ENCODE data around the gene CCT5. TPM values are rescaled to one million over a fixed set of nuclear protein-coding genes. Genes with fewer than 3 reads are reported as not detected.
"Not testable (repeated sequence)": the region's sequence is repeated elsewhere in the genome, so short reads cannot be mapped to it uniquely, and the experiment has no call there.

Gene CCT5
- total RNA-seq, 2 donors from 2014 or later, result 179 to 218 TPM

- DNase-seq (no peak), ATAC-seq (replicated peaks in 1 of 2) (no peak)
- H3K27me3 Mint-ChIP-seq (ENCODE audit: low read depth), result peaks cover 24% of the 10 kb centered on the region
- H3K4me1 Mint-ChIP-seq (ENCODE audit: low read depth), result peaks cover 12% of the 10 kb centered on the region
- no peaks in the 10 kb centered on the region for H3K36me3 Mint-ChIP-seq (ENCODE audit: insufficient read depth in 2 of 2)
- no peak overlapping the region for H3K4me3 Mint-ChIP-seq
- H3K27ac Mint-ChIP-seq, result no peak overlapping the region
- H3K9me3 Mint-ChIP-seq, result peaks cover 0 to 3% of the 10 kb centered on the region in 2 donors
Observed at GRCh38 chr5:10272053-10272874, 22.2 kb downstream of the CCT5 start.

DNA sequence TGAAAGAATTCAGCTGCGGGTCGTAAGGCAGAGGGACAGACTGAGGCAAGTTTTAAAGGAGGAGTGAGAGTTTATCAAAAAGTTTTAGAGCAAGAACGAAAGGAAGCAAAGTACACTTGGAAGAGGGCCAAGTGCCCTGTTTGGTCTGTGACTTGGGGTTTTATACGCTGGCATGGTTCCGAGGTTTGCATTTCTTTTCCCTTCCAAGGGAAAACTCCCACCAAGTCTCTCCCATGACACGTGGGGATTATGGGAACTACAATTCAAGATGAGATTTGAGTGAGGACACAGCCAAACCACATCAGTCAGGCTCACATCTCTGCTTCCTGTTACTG is 22.8 kb downstream of the CCT5 start:
- H3K9me3 Mint-ChIP-seq; H3K36me3 Mint-ChIP-seq (ENCODE audit: insufficient read depth in 2 of 2); H3K27ac Mint-ChIP-seq; H3K4me1 Mint-ChIP-seq (ENCODE audit: low read depth); ATAC-seq (replicated peaks in 1 of 2); H3K4me3 Mint-ChIP-seq; DNase-seq: not testable (repeated sequence)
- peaks cover 24% of the 10 kb centered on the region for H3K27me3 Mint-ChIP-seq (ENCODE audit: low read depth)

GRCh38 chr5:10275460-10275859 is 25.4 kb downstream of the CCT5 start:
- no peaks in the 10 kb centered on the region for H3K36me3 Mint-ChIP-seq (ENCODE audit: insufficient read depth in 2 of 2)
- peaks cover 0 to 3% of the 10 kb centered on the region in 2 donors for H3K9me3 Mint-ChIP-seq
- DNase-seq (no peak), ATAC-seq (replicated peaks in 1 of 2) (no peak)
- H3K4me3 Mint-ChIP-seq, result no peak overlapping the region
- no peak overlapping the region for H3K27ac Mint-ChIP-seq
- H3K4me1 Mint-ChIP-seq (ENCODE audit: low read depth), result peaks cover 9% of the 10 kb centered on the region
- peaks cover 24% of the 10 kb centered on the region for H3K27me3 Mint-ChIP-seq (ENCODE audit: low read depth)

GRCh38 chr5:10275991-10276390 is 25.9 kb downstream of the CCT5 start:
- Mint-ChIP-seq H3K4me3 (no peak overlapping the region), H3K36me3 (ENCODE audit: insufficient read depth in 2 of 2) (no peaks in the 10 kb centered on the region), H3K27ac (no peak overlapping the region), H3K4me1 (ENCODE audit: low read depth) (peaks cover 9% of the 10 kb centered on the region), H3K9me3 (peaks cover 0 to 3% of the 10 kb centered on the region in 2 donors), H3K27me3 (ENCODE audit: low read depth) (peaks cover 24% of the 10 kb centered on the region)
- ATAC-seq (replicated peaks in 1 of 2) (no peak), DNase-seq (no peak)

GRCh38 chr5:10276691-10277090 is 26.6 kb downstream of the CCT5 start:
- H3K27ac Mint-ChIP-seq, result no peak overlapping the region
- H3K36me3 Mint-ChIP-seq (ENCODE audit: insufficient read depth in 2 of 2), result no peaks in the 10 kb centered on the region
- peaks cover 9% of the 10 kb centered on the region for H3K4me1 Mint-ChIP-seq (ENCODE audit: low read depth)
- H3K27me3 Mint-ChIP-seq (ENCODE audit: low read depth), result peaks cover 23% of the 10 kb centered on the region
- DNase-seq, result no peak
- H3K9me3 Mint-ChIP-seq, result peaks cover 0 to 3% of the 10 kb centered on the region in 2 donors
- no peak for ATAC-seq (replicated peaks in 1 of 2)
- H3K4me3 Mint-ChIP-seq, result no peak overlapping the region

DNA sequence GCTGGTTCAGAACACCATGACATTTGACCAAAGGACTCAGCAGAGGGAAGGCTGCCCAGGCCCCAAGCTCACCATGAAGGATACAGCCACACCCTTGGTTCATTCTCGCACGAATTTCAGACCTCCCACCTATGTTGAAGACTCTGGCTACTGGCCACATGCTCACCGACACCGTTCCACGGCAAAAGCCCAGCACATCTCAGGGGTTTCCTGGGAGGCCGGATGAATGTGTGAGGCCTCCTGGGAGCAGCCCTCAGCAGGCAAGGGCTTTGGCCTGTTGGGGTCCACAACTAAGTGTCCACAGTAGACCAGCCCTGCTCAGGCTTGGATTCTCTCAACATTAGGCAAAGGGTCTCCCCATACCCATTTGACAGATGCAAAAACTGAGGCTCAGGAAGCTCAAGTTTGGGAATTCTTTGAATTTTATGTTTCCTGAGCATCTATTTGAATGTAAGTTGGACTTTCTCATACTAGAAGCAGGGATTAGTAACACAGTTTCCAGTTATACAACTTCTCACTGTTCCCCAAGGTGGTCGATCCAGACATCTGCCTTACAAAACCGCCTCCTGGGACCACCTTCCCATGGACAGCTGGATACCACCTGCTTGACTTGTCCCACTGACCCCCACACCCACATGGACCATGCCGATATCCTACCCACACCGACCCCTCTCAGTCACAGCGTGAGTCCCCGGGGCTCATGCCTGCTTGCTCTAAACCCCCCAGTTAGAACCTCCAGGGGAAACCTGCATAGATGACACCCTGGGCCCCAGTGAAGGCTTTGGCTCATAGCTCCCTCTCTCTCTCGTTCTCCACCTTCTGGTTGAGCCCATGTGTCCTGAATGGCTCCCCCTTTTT is 27.9 kb downstream of the CCT5 start:
- ATAC-seq (replicated peaks in 1 of 2) (no peak), DNase-seq (no peak)
- Mint-ChIP-seq H3K36me3 (ENCODE audit: insufficient read depth in 2 of 2) (no peaks in the 10 kb centered on the region), H3K9me3 (peaks cover 0 to 3% of the 10 kb centered on the region in 2 donors), H3K4me1 (ENCODE audit: low read depth) (peaks cover 9% of the 10 kb centered on the region), H3K4me3 (no peak overlapping the region), H3K27me3 (ENCODE audit: low read depth) (peaks cover 10% of the 10 kb centered on the region), H3K27ac (no peak overlapping the region)

DNA sequence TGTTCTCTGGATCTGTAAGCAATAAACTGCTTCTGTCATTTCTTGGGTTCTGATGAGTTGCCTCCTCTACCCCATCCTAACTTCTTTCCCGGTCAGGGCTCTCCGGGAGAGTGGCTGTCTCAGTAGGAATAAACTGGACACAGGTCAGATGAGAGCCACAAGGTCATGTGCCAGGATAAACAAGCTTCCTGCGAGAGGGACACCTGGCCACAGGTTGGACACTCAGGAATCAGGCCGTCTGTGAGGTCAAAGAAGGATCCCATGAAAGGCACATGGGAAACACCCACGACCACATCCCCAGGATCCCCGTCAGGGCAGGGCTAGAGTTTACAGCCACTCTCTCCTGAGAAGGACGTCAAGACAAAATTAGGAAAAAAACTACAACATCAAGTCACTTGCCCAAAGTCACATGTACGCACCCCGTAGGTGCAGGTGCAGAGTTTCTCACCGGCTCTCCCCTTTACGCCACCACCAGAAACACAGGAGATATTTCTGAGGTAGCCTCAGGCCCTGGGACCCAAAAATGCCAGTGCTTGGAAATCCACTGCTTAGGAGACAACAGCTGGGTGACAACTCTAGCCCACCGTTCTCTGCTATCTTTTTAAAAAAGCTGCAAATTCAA is 28.7 kb downstream of the CCT5 start:
- Mint-ChIP-seq H3K9me3 (peaks cover 0 to 3% of the 10 kb centered on the region in 2 donors), H3K27ac (no peak overlapping the region), H3K4me3 (no peak overlapping the region), H3K36me3 (ENCODE audit: insufficient read depth in 2 of 2) (no peaks in the 10 kb centered on the region), H3K27me3 (ENCODE audit: low read depth) (peaks cover 10% of the 10 kb centered on the region), H3K4me1 (ENCODE audit: low read depth) (peaks cover 12% of the 10 kb centered on the region)
- DNase-seq (no peak), ATAC-seq (replicated peaks in 1 of 2) (no peak)

GRCh38 chr5:10279328-10279727 is 29.2 kb downstream of the CCT5 start:
- ATAC-seq (replicated peaks in 1 of 2), result no peak
- peaks cover 0 to 3% of the 10 kb centered on the region in 2 donors for H3K9me3 Mint-ChIP-seq
- peaks cover 18% of the 10 kb centered on the region for H3K4me1 Mint-ChIP-seq (ENCODE audit: low read depth)
- H3K36me3 Mint-ChIP-seq (ENCODE audit: insufficient read depth in 2 of 2), result no peaks in the 10 kb centered on the region
- no peak overlapping the region for H3K27ac Mint-ChIP-seq
- H3K27me3 Mint-ChIP-seq (ENCODE audit: low read depth), result peaks cover 10% of the 10 kb centered on the region
- H3K4me3 Mint-ChIP-seq, result no peak overlapping the region
- DNase-seq, result no peak

DNA sequence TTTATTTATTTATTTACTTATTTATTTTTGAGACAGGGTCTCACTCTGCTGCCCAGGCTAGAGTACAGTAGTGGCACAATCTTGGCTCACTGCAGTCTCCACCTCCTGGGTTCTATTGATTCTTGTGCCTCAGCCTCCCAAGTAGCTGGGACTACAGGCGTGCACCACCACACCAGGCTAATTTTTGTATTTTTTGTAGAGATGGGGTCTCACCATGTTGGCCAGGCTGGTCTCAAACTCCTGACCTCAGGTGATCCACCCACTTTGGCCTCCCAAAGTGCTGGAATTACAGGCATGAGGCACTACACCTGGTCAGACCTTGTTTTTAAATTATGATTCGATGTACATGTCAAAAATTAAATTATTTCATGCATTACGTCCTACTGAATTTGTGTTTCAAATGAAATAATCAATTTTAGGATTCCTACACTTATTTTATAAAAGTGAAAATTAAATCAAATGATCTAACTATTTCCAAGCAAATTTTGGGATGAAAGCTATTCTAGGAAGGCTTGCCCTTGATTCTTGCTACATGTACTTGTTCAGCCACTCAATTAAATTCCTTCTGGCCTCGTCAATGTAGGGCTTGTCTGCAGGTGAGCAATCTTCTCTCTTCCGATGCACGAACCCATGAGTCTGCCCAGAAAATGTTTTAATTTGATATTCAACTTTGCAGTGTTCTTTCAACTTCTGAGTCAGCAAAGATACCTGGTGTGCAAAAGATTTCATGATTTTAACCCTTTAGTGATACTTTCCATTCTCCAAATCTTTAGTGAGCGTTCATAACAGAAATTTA is 30.0 kb downstream of the CCT5 start:
- H3K4me1 Mint-ChIP-seq (ENCODE audit: low read depth), result peaks cover 18% of the 10 kb centered on the region
- no peak overlapping the region for H3K27ac Mint-ChIP-seq
- no peak overlapping the region for H3K4me3 Mint-ChIP-seq
- no peak for DNase-seq
- H3K27me3 Mint-ChIP-seq (ENCODE audit: low read depth), result peaks cover 10% of the 10 kb centered on the region
- ATAC-seq (replicated peaks in 1 of 2), result no peak
- H3K36me3 Mint-ChIP-seq (ENCODE audit: insufficient read depth in 2 of 2), result no peaks in the 10 kb centered on the region
- H3K9me3 Mint-ChIP-seq, result no peaks in the 10 kb centered on the region

DNA sequence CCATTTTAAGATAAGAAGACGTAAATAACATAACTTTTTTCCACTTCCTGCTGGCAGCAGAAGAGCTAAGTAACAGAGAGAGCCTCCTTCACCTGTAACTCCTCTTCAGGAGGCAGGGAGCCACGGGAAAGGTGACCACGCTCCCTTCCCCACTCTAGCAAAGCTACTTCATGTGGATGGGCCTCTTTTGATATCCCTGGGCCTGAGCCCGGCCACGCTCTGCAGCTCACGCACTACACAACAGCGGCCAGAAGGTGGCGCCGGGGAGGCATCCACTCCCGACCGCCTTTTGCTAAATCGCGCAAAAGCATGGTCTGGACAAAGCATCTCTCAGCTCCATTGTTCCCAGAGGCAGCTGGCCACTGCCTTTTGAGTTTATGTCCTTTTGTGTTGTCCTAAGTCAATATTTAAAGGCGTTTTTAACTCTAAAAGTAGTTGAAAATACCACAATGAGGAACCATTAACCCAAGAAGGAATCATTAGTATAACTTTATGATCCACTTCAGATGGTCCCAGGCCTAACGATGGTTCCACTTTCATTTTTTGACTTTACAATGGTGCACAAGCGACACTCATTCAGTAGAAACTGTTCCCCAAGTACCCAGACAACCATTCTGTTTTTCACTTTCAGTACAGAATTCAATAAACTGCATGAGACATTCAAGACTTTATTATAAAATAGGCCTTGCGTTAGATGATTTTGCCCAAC is 34.0 kb downstream of the CCT5 start:
- Mint-ChIP-seq H3K4me3 (peak overlapping the region; percentile 22 to 74), H3K27ac (peak overlapping the region; percentile 14), H3K27me3 (ENCODE audit: low read depth) (peaks cover 7% of the 10 kb centered on the region), H3K36me3 (ENCODE audit: insufficient read depth in 2 of 2) (no peaks in the 10 kb centered on the region), H3K9me3 (no peaks in the 10 kb centered on the region), H3K4me1 (ENCODE audit: low read depth) (peaks cover 11% of the 10 kb centered on the region)
- DNase-seq, result peak; percentile 83 to 86
- ATAC-seq (replicated peaks in 1 of 2), result peak; percentile 92 to 93

- H3K9me3 Mint-ChIP-seq; H3K27ac Mint-ChIP-seq; H3K36me3 Mint-ChIP-seq (ENCODE audit: insufficient read depth in 2 of 2); H3K27me3 Mint-ChIP-seq (ENCODE audit: low read depth); DNase-seq; ATAC-seq (replicated peaks in 1 of 2); H3K4me3 Mint-ChIP-seq: not testable (repeated sequence)
- H3K4me1 Mint-ChIP-seq (ENCODE audit: low read depth), result peaks cover 11% of the 10 kb centered on the region
Observed at GRCh38 chr5:10285362-10285761, 35.3 kb downstream of the CCT5 start.

GRCh38 chr5:10286162-10286861 is 36.2 kb downstream of the CCT5 start:
- no peak for ATAC-seq (replicated peaks in 1 of 2)
- H3K27ac Mint-ChIP-seq, result no peak overlapping the region
- no peak overlapping the region for H3K4me3 Mint-ChIP-seq
- H3K9me3 Mint-ChIP-seq, result no peaks in the 10 kb centered on the region
- H3K36me3 Mint-ChIP-seq (ENCODE audit: insufficient read depth in 2 of 2), result no peaks in the 10 kb centered on the region
- no peak for DNase-seq
- H3K27me3 Mint-ChIP-seq (ENCODE audit: low read depth), result peaks cover 7% of the 10 kb centered on the region
- peaks cover 11% of the 10 kb centered on the region for H3K4me1 Mint-ChIP-seq (ENCODE audit: low read depth)

Data from activated T-cell treated with anti-CD3 and anti-CD28 coated beads, Interleukin-2, amount 50 U/mL, for 72 hours (primary cell).